ENCODE measurements around the gene AVL9. TPM values are rescaled to one million over a fixed set of nuclear protein-coding genes. Genes with fewer than 3 reads are reported as not detected.

AVL9 gene
- total and polyA plus RNA-seq, 2 donors (not counting 1 experiment from before 2014, with no cell fraction given): 15.4 to 48.0 TPM

GRCh38 chr7:32586291-32587221 is 91.3 kb downstream of the AVL9 start:
- Mint-ChIP-seq H3K4me3 (no peak overlapping the region), H3K9me3 (ENCODE audit: insufficient read depth) (no peaks in the 10 kb centered on the region), H3K4me1 (peaks cover 4% of the 10 kb centered on the region), H3K27me3 (no peaks in the 10 kb centered on the region), H3K27ac (peak overlapping the region; percentile 22)
- ChIA-PET POLR2A (no interaction called here), CTCF (no interaction called here)
- ATAC-seq (ENCODE audit: low read depth) (no peak), DNase-seq (no peak)
- Histone ChIP-seq H4K20me1 (ENCODE audit: control insufficient read depth, insufficient read depth, low read length, poor library complexity, severe bottlenecking) (no peaks in the 10 kb centered on the region), H3K4me3 (ENCODE audit: control extremely low read depth in 1 of 5, extremely low read depth in 1 of 5, insufficient read depth in 1 of 5, low read depth in 2 of 5, low read length in 4 of 5) (no peak overlapping the region), H3K36me3 (replicated peaks in 1 of 2; ENCODE audit: control extremely low read depth in 1 of 2, control insufficient read depth in 1 of 2, extremely low read depth in 1 of 2, insufficient read depth in 2 of 2, low read length in 1 of 2) (peaks cover 6 to 51% of the 10 kb centered on the region in 2 experiments), H3K4me1 (ENCODE audit: control insufficient read depth in 2 of 2, insufficient read depth in 2 of 2, low read length in 2 of 2) (no peaks in the 10 kb centered on the region), H2AFZ (ENCODE audit: insufficient read depth, low read depth, low read length, poor library complexity, severe bottlenecking) (no peak overlapping the region), H3K9ac (ENCODE audit: low read length) (no peak overlapping the region), H3K79me2 (ENCODE audit: control insufficient read depth, insufficient read depth, low read length) (no peaks in the 10 kb centered on the region), H3K4me2 (replicated peaks; ENCODE audit: low read depth, low read length, poor library complexity, severe bottlenecking) (no peak overlapping the region), H3K9me3 (ENCODE audit: control extremely low read depth in 1 of 3, control insufficient read depth in 2 of 3, insufficient read depth in 1 of 3, low read length in 2 of 3) (no peaks in the 10 kb centered on the region), H3K27me3 (replicated peaks in 1 of 4; ENCODE audit: control extremely low read depth in 1 of 4, control insufficient read depth in 3 of 4, insufficient read depth in 4 of 4, low read length in 3 of 4) (no peaks in the 10 kb centered on the region), H3K27ac (ENCODE audit: low read length in 2 of 2) (peak overlapping the region in 1 of 2 donors; percentile 34)
- intact Hi-C loops (cut with micrococcal nuclease): no loop called here
- TF ChIP-seq CTCF (IDR thresholded peaks at IDR 0.05) (no peak), EZH2 (IDR thresholded peaks at IDR 0.05; ENCODE audit: borderline replicate concordance, insufficient read depth, low read depth, low read length, poor library complexity, severe bottlenecking) (no peak)
- 14% methylated on average over 1 of the region's 5 CpGs for WGBS (ENCODE audit: insufficient coverage)

GRCh38 chr7:32587411-32587948 is 92.2 kb downstream of the AVL9 start:
- POLR2A ChIA-PET: no interaction called here
- ATAC-seq (ENCODE audit: low read depth): no peak
- intact Hi-C loops (cut with micrococcal nuclease): no loop called here
- H3K4me2 ChIP-seq (replicated peaks; ENCODE audit: low read depth, low read length, poor library complexity, severe bottlenecking): no peak overlapping the region
- H3K4me1 ChIP-seq (ENCODE audit: control insufficient read depth in 2 of 2, insufficient read depth in 2 of 2, low read length in 2 of 2): no peaks in the 10 kb centered on the region
- no peaks in the 10 kb centered on the region for H3K27me3 Mint-ChIP-seq
- no peak for TF ChIP-seq CTCF (IDR thresholded peaks at IDR 0.05)
- TF ChIP-seq EZH2 (IDR thresholded peaks at IDR 0.05; ENCODE audit: borderline replicate concordance, insufficient read depth, low read depth, low read length, poor library complexity, severe bottlenecking): no peak
- 97% methylated on average over 7 of the region's 9 CpGs for WGBS (ENCODE audit: insufficient coverage)
- peaks cover 4% of the 10 kb centered on the region for H3K4me1 Mint-ChIP-seq
- no peaks in the 10 kb centered on the region for H3K9me3 ChIP-seq (ENCODE audit: control extremely low read depth in 1 of 3, control insufficient read depth in 2 of 3, insufficient read depth in 1 of 3, low read length in 2 of 3)
- peaks cover 0 to 42% of the 10 kb centered on the region in 2 experiments for H3K36me3 ChIP-seq (replicated peaks in 1 of 2; ENCODE audit: control extremely low read depth in 1 of 2, control insufficient read depth in 1 of 2, extremely low read depth in 1 of 2, insufficient read depth in 2 of 2, low read length in 1 of 2)
- CTCF ChIA-PET: no interaction called here
- DNase-seq: no peak
- H3K27ac Mint-ChIP-seq: no peak overlapping the region
- H2AFZ ChIP-seq (ENCODE audit: insufficient read depth, low read depth, low read length, poor library complexity, severe bottlenecking): no peak overlapping the region
- no peaks in the 10 kb centered on the region for H3K9me3 Mint-ChIP-seq (ENCODE audit: insufficient read depth)
- no peak overlapping the region for H3K4me3 Mint-ChIP-seq
- H3K27me3 ChIP-seq (replicated peaks in 1 of 4; ENCODE audit: control extremely low read depth in 1 of 4, control insufficient read depth in 3 of 4, insufficient read depth in 4 of 4, low read length in 3 of 4): no peaks in the 10 kb centered on the region
- no peaks in the 10 kb centered on the region for H3K79me2 ChIP-seq (ENCODE audit: control insufficient read depth, insufficient read depth, low read length)
- H3K9ac ChIP-seq (ENCODE audit: low read length): no peak overlapping the region
- H3K27ac ChIP-seq (ENCODE audit: low read length in 2 of 2): peak overlapping the region in 1 of 2 donors; percentile 28
- H4K20me1 ChIP-seq (ENCODE audit: control insufficient read depth, insufficient read depth, low read length, poor library complexity, severe bottlenecking): no peaks in the 10 kb centered on the region
- H3K4me3 ChIP-seq (ENCODE audit: control extremely low read depth in 1 of 5, extremely low read depth in 1 of 5, insufficient read depth in 1 of 5, low read depth in 2 of 5, low read length in 4 of 5): no peak overlapping the region
